ENCODE data around the gene SLC9A4.

Gene SLC9A4

DNA sequence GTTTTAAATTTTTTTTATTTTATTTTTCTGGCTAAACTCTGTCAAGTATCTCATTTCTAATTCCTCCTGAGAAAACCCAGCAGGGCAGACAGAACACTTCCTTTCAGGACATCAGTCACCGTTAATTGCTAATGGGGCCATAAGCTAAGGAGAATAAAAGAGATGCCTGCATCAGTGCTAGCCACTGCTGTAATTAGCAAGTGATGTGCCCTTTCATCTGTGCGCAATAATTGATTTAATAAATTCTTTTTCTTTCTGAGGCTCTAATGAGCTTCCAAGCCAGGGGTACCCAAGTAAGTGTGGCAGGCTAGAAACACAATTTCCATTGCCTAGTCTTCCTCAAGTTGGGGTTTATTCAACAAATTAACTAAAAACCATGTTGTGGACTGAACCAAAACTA is 65.5 kb downstream of the SLC9A4 start:
- no peak for DNase-seq (ENCODE audit: low spot score)
- TF ChIP-seq, protein P1, sequence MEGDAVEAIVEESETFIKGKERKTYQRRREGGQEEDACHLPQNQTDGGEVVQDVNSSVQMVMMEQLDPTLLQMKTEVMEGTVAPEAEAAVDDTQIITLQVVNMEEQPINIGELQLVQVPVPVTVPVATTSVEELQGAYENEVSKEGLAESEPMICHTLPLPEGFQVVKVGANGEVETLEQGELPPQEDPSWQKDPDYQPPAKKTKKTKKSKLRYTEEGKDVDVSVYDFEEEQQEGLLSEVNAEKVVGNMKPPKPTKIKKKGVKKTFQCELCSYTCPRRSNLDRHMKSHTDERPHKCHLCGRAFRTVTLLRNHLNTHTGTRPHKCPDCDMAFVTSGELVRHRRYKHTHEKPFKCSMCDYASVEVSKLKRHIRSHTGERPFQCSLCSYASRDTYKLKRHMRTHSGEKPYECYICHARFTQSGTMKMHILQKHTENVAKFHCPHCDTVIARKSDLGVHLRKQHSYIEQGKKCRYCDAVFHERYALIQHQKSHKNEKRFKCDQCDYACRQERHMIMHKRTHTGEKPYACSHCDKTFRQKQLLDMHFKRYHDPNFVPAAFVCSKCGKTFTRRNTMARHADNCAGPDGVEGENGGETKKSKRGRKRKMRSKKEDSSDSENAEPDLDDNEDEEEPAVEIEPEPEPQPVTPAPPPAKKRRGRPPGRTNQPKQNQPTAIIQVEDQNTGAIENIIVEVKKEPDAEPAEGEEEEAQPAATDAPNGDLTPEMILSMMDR (conservative IDR thresholded peaks at IDR 0.05; ENCODE audit: low read depth): no peak
- ChIA-PET POLR2A (ENCODE audit: low non-redundant PET) (no interaction called here), CTCF (no interaction called here)
- no peak overlapping the region for H3K27ac ChIP-seq

DNA sequence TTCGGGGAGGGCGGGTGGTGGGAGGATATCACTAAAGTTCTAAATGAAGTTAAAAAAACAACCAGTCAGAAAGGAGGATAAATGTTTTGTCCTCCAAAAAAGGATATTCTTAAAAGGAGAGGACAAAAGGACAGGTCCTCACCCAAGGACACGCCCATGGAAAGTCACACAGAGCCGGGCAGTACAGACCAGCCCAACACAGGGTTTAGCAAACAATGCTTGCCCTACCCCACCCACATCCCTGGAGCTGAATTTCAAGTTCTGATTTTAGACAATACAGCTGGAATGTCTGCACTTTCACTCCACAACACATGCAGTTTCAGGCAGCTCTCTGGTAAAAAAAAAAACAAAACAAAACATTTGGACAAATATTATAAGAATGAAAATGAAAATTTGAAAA is 67.9 kb downstream of the SLC9A4 start:
- POLR2A ChIA-PET (ENCODE audit: low non-redundant PET): no interaction called here
- H3K27ac ChIP-seq: no peak overlapping the region
- CTCF ChIA-PET: interaction anchor here (0.5 to 0.6 kb wide), 2 partner anchors 51 to 74 kb away, joined by 4 to 6 read pairs; no protein-coding TSS in a partner anchor
- TF ChIP-seq, protein P1 (conservative IDR thresholded peaks at IDR 0.05; ENCODE audit: low read depth): no peak
- DNase-seq (ENCODE audit: low spot score): peak; percentile 2

DNA sequence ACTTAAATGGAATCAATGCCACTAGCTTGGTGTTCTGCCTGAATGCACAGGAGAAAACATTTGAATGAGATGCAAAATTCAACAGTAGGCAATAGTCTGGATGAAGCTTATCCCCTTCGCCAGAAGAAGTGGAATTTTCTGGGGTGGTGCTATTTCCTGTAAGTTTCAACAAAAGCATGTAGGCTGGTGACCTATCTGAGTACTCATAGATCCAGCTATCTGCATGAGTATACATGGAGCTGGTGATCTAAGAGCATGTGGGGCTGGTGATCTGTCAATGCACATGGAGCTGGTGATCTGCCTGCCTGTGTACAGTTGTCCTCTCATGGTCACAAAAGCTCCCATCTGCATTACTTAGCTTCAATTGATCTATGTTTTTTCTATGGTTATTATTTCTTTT is 71.2 kb downstream of the SLC9A4 start:
- no peak for DNase-seq (ENCODE audit: low spot score)
- ChIA-PET POLR2A (ENCODE audit: low non-redundant PET) (no interaction called here), CTCF (no interaction called here)
- TF ChIP-seq, protein P1 (conservative IDR thresholded peaks at IDR 0.05; ENCODE audit: low read depth): no peak
- no peak overlapping the region for H3K27ac ChIP-seq

DNA sequence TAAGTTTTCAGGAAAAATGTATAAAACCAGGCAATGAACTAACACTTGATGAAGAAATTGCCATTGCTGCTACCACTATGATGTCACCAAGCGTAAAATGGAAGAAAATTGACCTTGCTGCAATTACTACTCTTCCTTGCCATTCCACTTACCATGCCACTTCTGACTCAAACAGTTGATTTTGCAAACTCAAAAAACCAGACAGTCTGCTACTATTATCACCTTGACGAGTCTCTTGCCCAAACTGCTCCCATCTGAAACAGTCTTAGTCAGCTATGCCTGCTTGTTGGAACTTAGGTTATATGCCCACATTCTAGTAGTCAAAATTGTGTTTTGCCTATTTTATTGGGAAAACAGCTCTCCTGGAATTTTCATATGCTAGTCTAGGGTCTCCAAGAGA is 74.4 kb downstream of the SLC9A4 start:
- TF ChIP-seq, protein P1 (conservative IDR thresholded peaks at IDR 0.05; ENCODE audit: low read depth): no peak
- ChIA-PET CTCF (interaction anchor here (0.5 to 0.7 kb wide), 4 partner anchors 15 to 294 kb away, joined by 3 to 4 read pairs (median 3); no protein-coding TSS in a partner anchor), POLR2A (ENCODE audit: low non-redundant PET) (no interaction called here)
- no peak for DNase-seq (ENCODE audit: low spot score)
- no peak overlapping the region for H3K27ac ChIP-seq

DNA sequence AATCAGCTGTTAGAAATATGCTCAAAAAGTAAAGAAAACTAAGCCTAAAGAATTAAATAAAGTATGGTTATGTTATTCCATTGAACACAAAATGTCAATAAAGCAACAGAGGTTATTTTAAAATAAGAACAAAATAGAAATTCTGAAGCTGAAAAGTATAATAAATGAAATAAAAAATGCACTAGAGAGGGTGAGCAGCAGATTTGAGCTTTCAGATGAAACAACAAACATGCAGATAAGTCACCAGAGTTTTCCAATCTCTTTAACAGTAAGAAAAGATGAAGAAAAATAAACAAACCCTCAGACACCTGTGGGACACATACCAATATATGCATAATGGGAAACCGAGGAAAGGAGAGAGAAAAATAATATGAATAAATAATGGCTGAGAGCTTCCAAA is 76.0 kb downstream of the SLC9A4 start:
- POLR2A ChIA-PET (ENCODE audit: low non-redundant PET): no interaction called here
- TF ChIP-seq, protein P1 (conservative IDR thresholded peaks at IDR 0.05; ENCODE audit: low read depth): no peak
- no peak for DNase-seq (ENCODE audit: low spot score)
- no peak overlapping the region for H3K27ac ChIP-seq
- CTCF ChIA-PET: no interaction called here

DNA sequence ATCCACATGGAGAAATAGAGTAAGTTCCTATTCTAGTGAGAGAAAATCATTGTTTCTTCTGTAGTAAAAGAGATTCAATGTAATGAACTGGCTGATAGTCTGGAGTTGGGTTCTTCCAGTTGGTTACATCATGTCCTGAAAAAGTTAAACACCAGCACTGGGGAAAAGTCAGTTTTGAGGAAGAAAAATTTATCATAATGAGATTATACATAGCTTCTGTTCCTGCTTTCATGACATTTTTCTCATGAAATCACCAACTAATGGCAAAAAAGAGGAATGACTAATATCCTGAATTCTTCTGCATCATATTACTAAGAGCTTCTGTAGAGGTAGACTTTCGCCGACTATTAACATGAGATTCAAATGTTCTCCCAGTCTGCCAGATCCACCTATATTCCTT is 77.1 kb downstream of the SLC9A4 start:
- ChIA-PET CTCF (no interaction called here), POLR2A (ENCODE audit: low non-redundant PET) (no interaction called here)
- no peak for DNase-seq (ENCODE audit: low spot score)
- TF ChIP-seq, protein P1 (conservative IDR thresholded peaks at IDR 0.05; ENCODE audit: low read depth): no peak
- no peak overlapping the region for H3K27ac ChIP-seq
